ENCODE data around the gene PIK3R6.

PIK3R6 gene

GRCh38 chr17:8875436-8875835 is 8.0 kb upstream of the PIK3R6 start:
- no peak overlapping the region for H3K4me3 ChIP-seq (replicated peaks; ENCODE audit: low read depth, low read length)
- peaks cover 10% of the 10 kb centered on the region for H3K36me3 ChIP-seq (ENCODE audit: control insufficient read depth, insufficient read depth, low read length)
- DNase-seq (ENCODE audit: extremely low read depth, insufficient read length), result no peak
- no peaks in the 10 kb centered on the region for H3K27me3 ChIP-seq (replicated peaks; ENCODE audit: control insufficient read depth, insufficient read depth, low read length)
- no peak for TF ChIP-seq CTCF (IDR thresholded peaks at IDR 0.05; ENCODE audit: insufficient read depth, low read length, poor library complexity, severe bottlenecking)

- H3K4me3 ChIP-seq (replicated peaks; ENCODE audit: low read depth, low read length), result no peak overlapping the region
- no peak for TF ChIP-seq CTCF (IDR thresholded peaks at IDR 0.05; ENCODE audit: insufficient read depth, low read length, poor library complexity, severe bottlenecking)
- DNase-seq (ENCODE audit: extremely low read depth, insufficient read length), result no peak
- H3K27me3 ChIP-seq (replicated peaks; ENCODE audit: control insufficient read depth, insufficient read depth, low read length), result no peaks in the 10 kb centered on the region
- peaks cover 2% of the 10 kb centered on the region for H3K36me3 ChIP-seq (ENCODE audit: control insufficient read depth, insufficient read depth, low read length)
These were observed 6.6 kb upstream of the PIK3R6 start for GRCh38 chr17:8873801-8874715.

- Histone ChIP-seq H3K4me3 (replicated peaks; ENCODE audit: low read depth, low read length) (no peak overlapping the region), H3K27me3 (replicated peaks; ENCODE audit: control insufficient read depth, insufficient read depth, low read length) (no peaks in the 10 kb centered on the region), H3K36me3 (ENCODE audit: control insufficient read depth, insufficient read depth, low read length) (no peaks in the 10 kb centered on the region; the same call in 1 of the 2 replicates)
- no peak for DNase-seq (ENCODE audit: extremely low read depth, insufficient read length)
- TF ChIP-seq CTCF (IDR thresholded peaks at IDR 0.05; ENCODE audit: insufficient read depth, low read length, poor library complexity, severe bottlenecking), result no peak
These were observed 5.4 kb upstream of the PIK3R6 start for GRCh38 chr17:8872705-8873435.

GRCh38 chr17:8872036-8872704 is 4.7 kb upstream of the PIK3R6 start:
- TF ChIP-seq CTCF (IDR thresholded peaks at IDR 0.05; ENCODE audit: insufficient read depth, low read length, poor library complexity, severe bottlenecking), result no peak
- Histone ChIP-seq H3K4me3 (replicated peaks; ENCODE audit: low read depth, low read length) (no peak overlapping the region), H3K27me3 (replicated peaks; ENCODE audit: control insufficient read depth, insufficient read depth, low read length) (no peaks in the 10 kb centered on the region), H3K36me3 (ENCODE audit: control insufficient read depth, insufficient read depth, low read length) (no peaks in the 10 kb centered on the region; the same call in 1 of the 2 replicates)
- DNase-seq (ENCODE audit: extremely low read depth, insufficient read length), result no peak

- TF ChIP-seq CTCF (IDR thresholded peaks at IDR 0.05; ENCODE audit: insufficient read depth, low read length, poor library complexity, severe bottlenecking), result no peak
- no peak overlapping the region for H3K4me3 ChIP-seq (replicated peaks; ENCODE audit: low read depth, low read length)
- DNase-seq (ENCODE audit: extremely low read depth, insufficient read length), result no peak
- no peaks in the 10 kb centered on the region; the same call in 1 of the 2 replicates for H3K36me3 ChIP-seq (ENCODE audit: control insufficient read depth, insufficient read depth, low read length)
- no peaks in the 10 kb centered on the region for H3K27me3 ChIP-seq (replicated peaks; ENCODE audit: control insufficient read depth, insufficient read depth, low read length)
These were observed 3.7 kb upstream of the PIK3R6 start for GRCh38 chr17:8871081-8871581.
